Eye (tissue), 1 donor: ENCODE measurements around the gene UQCRC2.
"Not testable (repeated sequence)": the region's sequence is repeated elsewhere in the genome, so short reads cannot be mapped to it uniquely, and the experiment has no call there.

Experiments used
- DNase-seq: peaks from one replicate; pipeline ENCODE4 v3.0.0-alpha.2; 2015

UQCRC2 gene

DNA sequence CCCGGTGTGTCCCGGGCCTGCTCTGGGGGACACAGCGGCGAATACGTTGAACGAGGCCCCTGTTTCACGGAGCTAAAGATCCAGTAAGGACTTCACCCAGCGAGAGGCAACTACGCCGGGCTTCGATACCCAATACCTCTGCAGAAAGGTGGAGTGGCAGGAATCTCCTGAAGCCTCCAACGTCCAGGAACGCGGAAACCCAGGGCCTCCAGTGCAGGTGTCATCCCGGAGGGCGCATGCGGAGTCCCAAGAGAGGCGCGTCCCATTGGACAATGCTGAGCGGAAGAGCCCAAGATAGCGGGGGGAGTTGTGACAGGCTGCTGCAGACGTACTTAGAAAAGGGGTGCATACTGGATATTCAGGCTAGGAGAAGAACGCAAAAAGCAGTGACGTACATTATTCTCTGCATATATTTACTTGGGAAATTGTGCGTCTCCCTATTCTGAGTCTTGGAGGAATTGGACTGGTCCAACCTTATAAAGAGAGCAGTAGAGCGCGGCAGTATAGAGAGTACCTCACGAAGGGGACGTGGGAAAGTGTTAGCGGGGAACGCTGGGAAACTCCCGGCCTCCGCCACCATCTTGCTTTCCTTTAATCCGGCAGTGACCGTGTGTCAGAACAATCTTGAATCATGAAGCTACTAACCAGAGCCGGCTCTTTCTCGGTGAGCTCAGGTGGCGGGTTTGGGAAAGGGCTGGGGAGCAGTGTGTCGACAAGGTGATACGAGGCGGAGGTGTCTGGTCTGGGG lies at the start of gene UQCRC2:
TSS of gene UQCRC2 (plus strand) at position 569 of the 748 bp plus-strand sequence. CDS start at position 632, 63 bp downstream.
- peak; percentile 98 for DNase-seq

DNA sequence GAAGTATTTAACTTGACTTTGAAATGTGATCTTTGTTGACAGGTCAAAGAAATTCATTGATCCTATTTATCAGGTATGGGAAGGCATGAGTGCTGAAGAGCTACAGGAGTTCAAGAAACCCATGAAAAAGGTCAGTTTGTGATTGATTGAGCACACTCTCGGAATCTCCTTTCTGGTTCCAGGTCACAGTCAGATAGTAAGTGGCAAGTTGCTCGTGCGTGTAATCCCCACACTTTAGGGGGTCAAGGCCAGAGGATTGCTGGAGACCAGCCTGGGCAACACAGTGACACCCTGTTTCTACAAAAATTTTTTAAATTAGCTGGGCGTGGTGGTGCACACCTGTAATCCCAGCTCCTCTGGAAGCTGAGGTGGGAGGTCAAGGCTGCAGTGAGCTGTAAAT lies 20.5 kb upstream of the UQCRC2 start:
- not testable (repeated sequence) for DNase-seq

DNA sequence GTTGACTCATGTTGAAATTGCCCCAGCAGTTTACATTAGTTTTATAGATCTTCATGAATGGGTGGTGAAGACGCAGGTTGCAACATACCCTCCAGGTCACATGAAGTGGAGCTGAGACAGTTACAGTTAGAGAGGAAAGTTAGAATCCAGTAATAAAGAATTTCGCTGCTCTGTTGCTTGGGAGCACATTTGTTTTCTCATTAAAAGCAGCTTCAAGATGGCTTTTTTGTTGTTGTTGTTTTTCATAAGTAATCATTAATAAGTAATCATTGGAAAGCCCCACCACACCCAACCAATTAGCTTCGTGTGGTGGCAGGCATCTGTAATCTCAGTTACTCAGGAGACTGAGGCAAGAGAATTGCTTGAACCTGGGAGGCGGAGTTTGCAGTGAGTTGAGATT lies 19.8 kb upstream of the UQCRC2 start:
- DNase-seq: not testable (repeated sequence)

DNA sequence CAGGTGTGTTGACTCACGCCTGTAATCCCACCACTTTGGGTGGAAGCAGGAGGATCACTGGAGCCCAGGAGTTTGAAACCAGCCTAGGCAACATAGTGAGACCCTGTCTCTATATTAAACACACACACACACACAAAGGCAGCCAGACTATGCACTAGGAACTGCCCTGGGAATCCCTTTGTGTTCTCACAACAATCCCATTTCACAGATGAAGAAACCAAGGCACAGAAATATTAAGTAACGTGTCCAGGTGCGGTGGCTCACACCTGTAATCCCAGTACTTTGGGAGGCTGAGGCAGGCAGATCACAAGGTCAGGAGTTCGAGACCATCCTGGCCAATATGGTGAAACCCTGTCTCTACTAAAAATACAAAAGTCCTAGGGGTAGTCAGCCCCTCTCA lies 19.4 kb upstream of the UQCRC2 start:
- not testable (repeated sequence) for DNase-seq

DNA sequence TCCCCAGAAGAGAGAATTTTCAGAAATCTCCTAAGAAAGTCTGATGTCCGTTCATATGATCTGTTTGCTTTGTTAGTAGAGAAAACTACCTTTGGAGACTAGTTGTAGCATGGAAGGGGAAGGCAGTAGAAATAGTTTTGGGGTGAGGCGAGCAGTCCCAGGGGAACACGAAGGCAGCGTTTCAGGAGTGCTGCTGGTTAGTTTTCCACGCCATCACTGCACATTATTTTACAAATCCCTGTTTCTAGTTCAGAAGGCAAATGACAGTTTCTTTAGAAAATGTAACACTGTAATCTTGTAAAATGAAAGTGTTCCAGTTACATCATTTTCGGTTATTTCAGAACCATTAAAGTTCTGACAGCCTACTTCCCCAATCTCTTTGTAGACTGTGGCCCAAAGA lies 16.9 kb upstream of the UQCRC2 start:
- not testable (repeated sequence) for DNase-seq

DNA sequence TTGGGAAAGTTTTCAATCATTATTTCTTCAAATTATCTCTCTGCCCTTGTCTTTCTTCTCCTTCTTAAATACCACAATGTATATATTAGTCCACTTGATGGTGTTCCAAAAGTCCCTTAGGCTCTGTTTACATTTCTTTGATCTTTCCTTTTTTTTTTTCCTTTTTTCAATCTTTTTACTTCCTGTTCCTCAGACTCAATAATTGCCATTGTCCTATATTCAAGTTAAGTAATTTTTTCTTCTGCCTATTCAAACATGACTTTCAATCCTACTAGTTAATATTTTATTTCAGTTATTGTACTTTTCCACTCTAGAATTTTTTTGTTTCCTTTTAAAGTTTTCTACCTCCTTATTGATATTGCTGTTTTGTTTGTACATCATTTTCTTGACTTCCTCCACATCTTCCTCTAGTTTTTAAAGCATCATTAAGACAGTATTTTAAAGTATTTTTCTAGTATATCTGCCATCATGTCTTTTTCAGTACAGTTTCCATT lies 15.8 kb upstream of the UQCRC2 start:
- no peak for DNase-seq

DNA sequence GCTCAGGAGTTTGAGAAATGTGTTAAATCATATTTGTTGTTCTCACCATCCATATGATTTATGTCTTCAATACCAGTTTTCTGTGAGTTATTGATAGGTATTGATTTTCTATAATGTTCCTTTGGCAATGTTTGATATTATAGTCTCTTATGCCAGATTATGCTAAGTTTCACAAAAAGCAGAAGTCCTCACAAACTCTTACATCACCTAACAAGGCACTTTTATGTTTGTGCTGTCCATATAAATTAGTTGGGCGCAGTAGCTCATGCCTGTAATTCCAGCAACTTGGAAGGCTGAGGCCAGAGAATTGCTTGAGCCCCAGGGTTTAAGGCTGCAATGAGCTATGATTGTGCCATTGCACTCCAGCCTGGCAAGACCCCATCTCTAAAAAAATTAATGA lies 12.6 kb upstream of the UQCRC2 start:
- DNase-seq: no peak

DNA sequence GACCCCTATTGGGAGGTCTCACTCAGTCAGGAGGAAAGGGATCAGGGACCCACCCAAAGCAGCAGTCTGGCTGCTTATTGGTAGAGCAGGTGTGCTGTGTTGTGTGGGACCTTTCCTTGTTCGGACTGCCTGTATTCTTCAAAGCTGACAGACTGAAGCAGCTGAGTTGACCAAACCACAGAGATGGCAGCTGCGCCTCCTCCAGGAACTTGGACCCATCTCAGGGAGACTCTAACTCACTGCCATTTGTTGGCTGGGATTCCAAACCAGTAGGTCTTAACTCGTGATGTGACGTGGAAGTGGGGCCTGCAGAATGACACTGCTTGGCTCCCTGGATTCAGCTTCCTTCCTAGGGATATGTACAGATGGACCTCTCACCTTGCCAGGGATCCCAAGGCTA lies 9.6 kb upstream of the UQCRC2 start:
- no peak for DNase-seq

DNA sequence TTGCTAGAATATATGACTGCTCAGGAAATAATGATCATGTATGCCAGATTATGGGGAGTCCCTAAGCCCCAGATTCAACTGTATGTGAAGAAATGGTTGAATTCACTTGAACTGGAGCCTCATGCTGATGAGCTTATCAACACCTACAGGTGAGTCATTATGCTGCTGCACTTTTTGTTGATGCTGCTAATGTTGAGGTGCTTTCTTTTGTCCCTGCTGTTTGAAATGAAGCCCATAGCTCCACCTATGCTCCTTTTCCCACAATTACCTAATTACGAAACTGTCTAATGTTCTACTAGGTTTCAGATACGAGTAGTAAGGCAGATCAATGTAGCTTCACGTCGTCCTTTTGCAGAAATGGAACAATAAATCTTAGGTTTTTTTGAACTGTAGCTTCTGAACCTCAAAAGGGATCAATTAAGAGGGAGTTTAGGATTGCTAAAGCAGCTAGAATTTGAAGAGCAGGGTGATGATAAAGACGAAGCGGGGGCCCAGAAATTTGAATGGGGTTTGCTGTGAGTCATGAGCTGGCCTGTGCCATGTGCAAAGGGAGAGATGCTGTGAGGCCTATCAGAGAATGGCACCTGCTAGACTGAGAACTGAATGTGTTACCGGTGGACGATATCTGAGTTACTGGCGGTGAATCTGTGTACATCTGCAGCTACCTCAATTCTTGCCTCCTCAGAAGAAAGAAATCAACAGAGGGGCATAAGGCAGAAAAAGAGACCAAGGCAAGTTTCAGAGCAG lies 6.1 kb upstream of the UQCRC2 start:
- DNase-seq: no peak

DNA sequence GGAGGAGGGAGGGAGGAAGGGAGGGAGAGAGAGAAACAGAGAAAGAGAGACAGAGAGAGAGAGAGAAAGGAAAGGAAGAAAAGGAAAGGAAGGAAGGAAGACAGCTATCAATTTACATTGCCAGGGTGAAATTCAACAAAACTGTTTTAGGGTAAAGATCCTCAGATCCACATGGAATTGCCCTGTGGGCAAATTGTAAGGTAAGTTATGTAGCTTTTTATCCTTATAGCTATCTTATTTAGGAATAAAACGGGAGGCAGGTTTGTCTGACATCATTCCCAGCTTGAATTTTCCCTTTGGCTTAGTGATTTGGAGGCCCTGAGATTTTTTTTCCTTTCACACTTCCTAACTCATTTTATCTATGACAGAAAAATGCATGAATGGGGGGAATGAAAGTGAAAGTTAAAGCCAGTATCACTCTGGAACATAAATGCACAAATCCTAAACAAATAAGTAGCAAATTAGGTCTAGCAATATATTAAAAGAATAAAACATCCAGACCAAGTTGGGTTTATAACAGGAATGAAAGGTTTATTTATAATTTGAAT lies 3.4 kb upstream of the UQCRC2 start:
- DNase-seq: no peak

DNA sequence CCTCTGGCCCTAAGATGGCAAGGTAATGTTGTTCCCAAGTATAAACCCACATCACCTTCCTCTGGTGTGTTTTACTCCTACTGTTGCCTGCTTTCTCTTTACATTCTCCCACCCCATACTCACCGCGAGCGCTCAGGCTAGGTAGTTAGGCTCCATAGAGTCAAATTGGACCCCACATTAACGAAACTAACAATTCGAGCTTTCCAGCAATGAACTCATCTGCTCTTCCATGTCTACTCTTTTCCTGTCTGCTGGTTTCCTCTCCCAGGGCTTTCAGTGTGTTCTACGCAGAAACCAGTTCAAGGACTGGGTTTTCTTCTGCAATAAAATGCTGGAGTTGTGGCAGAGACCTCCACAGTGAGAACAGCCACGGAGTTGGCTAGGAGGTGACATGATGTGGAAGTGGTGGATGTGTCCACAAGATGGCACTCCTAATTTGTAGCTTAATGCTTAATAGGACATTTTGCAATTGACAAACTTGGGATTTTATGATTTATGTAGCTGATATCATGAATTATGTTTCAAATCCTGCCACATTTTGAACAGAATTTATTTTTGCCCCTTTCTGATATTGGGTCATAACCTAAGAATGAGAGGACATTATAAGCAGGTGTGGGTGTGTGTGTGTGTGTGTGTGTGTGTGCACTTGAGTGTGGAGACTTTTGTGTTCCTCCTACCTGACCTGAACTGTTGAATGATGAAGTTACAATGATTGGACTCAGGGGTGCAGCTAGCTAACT lies 2.2 kb upstream of the UQCRC2 start:
- peak; percentile 48 for DNase-seq

DNA sequence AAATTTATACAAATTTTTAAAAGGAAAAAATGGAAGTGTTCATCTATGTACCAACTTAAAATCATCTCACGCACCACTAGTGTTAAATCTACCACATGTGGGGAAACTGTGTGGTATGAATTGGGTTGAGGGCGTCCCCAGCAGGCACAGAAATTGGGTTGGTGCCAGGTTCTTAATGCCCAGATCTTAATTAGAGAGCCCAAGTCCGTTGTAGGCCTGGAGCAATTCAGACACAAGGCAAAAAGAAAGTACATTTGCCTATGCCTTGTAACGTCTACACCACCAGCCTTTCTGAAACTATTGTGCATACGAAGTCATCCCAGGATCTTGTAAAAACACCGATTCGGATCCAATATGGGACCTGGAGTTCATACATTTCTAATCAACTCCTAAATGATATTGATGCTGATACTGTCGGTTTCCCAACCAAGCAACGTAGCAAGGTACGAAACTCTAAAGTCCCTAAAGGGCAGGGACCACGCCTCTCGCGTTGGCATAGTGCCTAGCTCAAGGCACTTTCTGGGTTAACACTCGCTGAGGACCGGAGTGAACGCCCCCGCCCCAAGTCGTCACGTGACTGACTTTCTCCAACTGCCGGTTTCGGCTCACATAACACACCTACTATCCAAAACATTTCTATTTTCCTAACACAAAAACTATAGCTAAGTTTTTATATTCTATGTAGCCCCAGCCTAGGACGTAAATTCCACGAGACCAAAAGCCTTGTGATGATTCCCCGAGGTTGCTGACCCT lies 945 bp upstream of the UQCRC2 start:
- DNase-seq: no peak

DNA sequence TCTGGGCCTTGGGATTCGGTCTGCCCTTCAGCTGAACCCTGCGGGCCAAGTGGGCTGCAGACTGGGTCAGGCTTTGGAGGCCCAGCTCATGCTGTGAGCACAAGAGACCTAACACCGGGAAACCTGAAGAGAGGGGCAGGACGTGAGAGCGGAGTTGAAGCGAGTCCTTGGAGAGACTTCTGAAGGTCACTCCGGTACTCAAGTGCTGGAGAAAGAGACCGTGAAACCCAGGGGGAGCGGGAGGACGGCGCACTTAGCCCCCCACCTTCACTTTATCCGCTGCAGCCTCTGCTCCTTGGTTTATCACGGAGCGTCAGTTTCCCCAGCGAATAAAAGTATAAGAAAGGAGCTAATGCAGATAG lies 361 bp downstream of the UQCRC2 start:
- no peak for DNase-seq

DNA sequence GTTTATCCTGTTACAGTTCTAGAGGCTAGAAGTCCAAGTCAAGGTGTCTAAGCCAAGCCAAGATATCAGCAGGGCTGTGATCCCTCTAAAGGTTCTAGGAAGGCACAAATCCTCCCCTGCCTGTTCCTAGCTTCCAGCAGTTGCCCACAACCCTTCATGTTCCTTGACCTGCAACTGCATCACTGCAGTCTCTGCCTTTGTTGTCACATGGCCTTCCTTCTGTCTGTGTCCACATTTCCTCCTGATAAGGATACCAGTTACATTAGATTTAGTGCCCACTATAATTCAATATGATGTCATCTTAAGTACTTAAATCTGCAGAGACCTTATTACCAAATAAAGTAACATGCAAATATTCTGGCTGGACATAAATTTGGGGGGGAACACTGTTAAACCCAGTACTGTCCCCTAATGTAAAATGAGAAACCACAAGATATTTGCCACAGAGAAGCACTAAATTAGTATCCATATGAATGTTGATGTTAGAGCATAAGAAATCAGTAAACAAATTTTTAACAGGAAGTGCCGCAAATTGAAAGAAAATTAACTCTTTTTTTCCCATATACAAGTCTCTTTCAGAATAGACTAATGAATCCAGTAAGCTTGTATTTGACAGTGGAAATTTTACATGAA lies 4.7 kb downstream of the UQCRC2 start:
- DNase-seq: no peak

DNA sequence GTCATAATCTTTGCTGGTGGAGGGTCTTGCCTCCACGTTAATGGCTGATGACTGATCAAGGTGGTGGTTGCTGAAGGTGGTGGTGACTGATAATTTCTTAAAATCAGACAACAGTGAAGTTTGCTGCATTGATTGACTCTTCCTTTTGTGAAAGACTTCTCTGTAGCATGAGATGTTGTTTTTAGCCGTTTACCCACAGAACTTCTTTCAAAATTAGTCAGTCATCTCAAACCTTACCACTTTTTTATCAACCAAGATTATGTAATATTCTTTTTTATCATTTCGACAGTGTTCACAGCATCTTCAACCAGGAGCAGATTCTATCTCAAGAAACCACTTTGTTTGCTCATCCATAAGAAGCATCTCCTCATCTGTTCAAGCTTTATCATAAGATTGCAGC lies 5.9 kb downstream of the UQCRC2 start:
- DNase-seq: no peak

DNA sequence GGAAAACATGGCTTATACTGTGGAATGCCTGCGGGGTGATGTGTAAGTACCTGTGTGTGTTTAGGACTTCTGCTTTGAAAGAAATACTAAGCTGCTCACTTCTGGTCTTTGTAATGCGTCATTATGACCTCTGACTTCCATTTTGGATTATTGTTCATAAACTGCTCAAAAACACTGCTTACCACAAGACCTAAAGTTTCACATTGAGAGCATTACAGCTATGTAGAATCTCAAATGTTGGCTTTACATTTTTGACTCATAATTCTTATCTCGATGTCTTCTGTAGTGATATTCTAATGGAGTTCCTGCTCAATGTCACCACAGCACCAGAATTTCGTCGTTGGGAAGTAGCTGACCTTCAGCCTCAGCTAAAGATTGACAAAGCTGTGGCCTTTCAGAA lies 9.3 kb downstream of the UQCRC2 start:
- DNase-seq: no peak

DNA sequence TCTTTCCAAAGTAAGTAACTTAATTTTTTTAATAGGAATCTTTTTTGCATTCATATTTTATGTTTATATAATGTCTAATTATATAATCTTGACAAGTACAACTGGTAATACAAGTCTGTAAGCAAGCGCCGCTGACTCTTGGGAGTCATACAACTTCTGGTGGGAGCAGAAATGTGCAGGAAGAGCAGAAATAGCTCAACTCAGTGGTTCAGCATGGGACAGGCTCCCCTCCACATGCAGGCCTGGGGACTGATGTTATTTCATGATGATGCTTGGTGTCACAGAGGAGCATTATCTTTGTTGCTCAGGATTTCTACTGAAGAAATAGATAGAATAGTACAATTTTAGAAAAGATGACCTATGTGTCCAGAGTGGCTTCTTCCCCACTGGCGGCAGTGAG lies 10.7 kb downstream of the UQCRC2 start:
- no peak for DNase-seq

DNA sequence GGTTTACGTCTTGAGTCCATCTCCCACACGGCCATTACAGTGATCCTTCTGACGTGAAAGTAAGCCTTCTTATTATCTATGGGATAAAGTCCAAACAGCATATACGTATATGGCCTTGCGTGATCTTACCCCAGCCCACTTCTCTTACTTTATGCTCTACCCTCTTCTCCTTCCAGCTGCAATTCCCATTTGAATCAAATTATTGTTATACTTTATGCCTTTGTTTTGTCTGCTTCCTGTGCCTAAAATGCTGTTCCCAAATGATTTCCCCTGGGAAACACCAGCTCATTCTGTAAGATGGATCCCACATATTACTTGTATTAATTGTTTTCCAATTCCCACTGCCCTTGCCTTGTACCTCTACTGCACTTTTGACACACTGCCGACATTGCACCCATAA lies 11.2 kb downstream of the UQCRC2 start:
- no peak for DNase-seq

DNA sequence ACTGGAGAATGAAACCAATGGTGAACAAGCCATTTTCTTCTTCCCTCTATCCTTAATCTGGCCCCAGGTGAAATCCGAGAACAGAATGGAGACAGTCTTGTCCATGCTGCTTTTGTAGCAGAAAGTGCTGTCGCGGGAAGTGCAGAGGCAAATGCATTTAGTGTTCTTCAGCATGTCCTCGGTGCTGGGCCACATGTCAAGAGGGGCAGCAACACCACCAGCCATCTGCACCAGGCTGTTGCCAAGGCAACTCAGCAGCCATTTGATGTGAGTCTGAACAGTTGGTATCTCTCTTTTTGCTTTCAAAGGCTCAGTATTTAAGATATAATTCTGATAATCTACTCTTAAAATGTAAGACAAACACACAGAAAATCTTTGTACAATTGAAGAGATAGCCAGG lies 18.7 kb downstream of the UQCRC2 start:
- DNase-seq: no peak

DNA sequence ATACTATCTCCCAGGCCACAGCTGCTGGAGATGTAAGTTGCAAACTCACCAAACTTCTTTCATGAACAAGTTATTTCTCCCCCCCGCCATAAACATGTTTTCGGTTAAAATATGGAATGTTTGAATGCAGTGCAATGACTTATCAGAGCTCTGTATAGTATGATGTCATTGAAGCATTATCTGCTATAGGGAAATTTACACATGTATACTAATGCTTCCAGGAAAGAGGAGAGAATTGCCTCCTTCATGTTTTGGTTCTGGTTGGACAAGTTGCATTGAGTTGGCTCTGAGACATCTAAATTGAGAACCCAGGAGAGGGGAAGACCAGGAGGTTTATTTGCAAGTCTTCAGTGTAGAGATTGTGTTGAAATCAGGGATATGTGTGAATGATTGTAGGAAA lies 20.8 kb downstream of the UQCRC2 start:
- DNase-seq: no peak

DNA sequence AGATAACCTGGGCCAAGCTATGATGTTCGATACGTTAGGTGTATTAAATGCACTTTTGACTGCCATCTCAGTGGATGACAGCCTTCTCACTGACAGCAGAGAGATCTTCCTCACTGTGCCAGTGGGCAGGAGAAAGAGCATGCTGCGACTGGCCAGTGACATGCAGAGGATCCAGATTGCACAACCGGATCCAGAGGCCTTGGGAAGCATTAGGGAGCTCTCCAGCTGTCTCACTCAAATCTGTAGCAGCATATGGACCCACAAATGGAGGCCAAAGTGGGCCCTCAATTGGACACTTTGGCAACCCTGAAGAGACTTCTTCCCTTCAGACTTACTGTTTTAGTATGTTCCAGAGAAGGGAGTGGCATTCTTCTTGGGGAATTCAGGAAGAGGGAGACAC lies 26.9 kb downstream of the UQCRC2 start:
- DNase-seq: no peak

DNA sequence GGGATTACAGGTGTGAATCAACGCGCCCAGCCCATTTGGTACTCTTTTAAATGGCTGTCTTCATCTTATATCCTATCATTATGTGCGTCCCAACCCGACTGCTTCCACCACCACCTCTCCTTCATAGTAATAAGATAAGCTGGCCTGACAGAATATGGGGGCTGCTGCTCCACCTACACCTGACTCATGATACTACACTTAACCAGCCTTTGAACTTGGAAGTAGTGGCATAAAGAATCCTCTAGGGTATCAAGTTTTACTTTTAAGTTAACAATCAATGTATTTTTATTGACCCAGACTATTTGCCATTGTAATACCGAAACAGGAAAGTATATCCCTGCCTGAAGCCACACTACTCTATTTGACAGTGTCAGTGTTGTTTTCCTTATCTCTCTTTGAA lies 28.9 kb downstream of the UQCRC2 start:
- no peak for DNase-seq
